Activated CD4-positive, alpha-beta T cell treated with anti-CD3 and anti-CD28 coated beads for 24 hours (primary cell): ENCODE results near the gene CLEC16A.

ENCODE experiments used
- DNase-seq, 2 donors: peaks; one replicate each; pipeline ENCODE4 v3.0.0-alpha.2; 2020; ENCODE audit warnings: low read depth in 2 of 2

The CLEC16A gene

DNA sequence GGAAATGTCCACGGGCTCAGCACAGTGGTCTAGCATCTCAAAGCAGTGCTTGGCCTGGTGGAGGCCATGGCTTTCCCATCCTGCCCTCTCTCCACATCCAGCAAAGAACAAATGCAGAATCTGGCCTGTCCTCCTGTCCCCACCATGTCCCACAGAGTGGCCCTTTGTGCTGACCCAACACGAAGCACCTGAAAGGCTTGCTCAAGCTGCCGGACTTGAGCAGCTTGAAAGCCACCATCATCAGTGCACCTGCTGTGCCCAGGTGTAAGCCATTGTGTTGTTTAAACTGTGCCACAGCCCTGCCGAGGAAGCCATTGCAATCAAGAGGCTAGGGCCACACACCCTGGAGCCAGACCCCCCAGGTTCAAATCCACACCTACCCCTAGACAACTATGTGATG, 196.1 kb downstream of the CLEC16A start:
- DNase-seq, result no peak

DNA sequence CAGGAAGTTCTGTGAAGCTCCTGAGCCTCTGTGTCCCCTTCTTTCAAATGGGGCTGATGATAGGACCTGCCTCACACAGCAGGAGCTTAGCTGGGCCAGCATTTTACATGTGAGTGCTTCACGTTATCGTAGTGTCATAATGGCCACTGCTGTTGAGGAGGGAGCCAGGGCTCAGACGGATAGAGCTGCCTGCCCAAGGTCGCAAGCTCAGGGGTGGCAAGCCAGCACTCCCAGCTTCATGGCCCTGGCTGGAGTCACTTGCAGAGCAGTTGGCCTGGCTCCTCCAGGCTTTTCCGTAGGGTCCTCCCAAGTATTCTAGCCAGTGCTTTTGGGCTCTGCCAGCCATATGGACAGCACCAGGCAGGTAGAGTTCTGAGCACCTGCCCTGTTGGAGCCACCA, 196.5 kb downstream of the CLEC16A start:
- no peak for DNase-seq

GRCh38 chr16:11141409-11142260, 197.3 kb downstream of the CLEC16A start:
- DNase-seq, result no peak

- DNase-seq, result no peak
Observed at GRCh38 chr16:11142261-11142630, 197.9 kb downstream of the CLEC16A start.

- no peak for DNase-seq
Observed at GRCh38 chr16:11142951-11143350, 198.6 kb downstream of the CLEC16A start.

DNA sequence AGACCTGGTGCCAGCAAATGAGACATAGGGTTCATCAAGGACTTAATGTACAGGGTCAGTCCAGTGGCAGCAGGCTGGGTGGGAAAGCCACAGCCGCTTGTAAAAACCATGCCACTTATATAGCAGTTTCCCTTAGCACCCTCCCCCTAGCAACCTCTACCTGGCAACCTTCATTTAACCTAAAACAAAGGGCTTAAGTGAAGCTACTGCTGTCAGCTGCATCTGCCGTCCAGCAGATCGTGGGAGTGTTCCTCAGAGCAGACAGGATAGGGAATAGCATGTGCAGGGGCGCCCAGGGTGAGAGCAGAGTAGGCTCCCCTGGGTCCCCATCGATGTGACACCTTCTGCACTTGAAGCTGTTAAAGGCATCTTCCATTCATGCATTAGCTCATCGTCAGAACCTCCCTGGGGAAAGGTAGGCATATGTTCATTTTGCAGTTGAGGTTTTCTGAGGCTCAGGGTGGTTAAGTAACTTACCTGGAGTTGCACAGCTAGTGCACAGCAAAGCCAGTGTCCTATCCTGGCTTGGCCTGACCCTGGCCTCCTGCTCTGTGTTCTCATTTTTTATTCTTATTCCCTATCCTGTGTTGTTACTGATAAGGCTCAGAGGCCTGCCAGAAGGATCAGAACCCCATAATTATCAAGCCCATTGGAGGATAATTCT, 199.1 kb downstream of the CLEC16A start:
- no peak for DNase-seq

DNA sequence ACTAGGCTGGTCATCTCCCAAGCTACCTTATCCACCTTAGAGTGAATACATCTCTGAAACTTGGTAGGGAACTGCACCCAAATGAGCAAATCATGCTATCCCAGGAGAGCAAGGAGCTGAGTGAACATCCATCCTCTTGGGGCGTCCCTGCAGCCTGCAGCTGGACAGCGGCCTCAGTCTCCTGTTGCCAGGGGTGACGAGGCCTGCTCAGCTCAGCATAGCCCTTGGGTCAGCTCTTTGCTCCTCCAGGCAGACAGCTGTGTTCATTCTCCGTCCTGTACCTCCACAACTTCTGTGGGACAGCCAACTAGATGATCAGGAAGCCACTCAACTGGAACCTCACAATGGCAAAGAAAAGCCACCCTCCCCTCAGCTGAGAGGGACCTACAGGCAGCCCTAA, 199.8 kb downstream of the CLEC16A start:
- DNase-seq, result no peak

DNA sequence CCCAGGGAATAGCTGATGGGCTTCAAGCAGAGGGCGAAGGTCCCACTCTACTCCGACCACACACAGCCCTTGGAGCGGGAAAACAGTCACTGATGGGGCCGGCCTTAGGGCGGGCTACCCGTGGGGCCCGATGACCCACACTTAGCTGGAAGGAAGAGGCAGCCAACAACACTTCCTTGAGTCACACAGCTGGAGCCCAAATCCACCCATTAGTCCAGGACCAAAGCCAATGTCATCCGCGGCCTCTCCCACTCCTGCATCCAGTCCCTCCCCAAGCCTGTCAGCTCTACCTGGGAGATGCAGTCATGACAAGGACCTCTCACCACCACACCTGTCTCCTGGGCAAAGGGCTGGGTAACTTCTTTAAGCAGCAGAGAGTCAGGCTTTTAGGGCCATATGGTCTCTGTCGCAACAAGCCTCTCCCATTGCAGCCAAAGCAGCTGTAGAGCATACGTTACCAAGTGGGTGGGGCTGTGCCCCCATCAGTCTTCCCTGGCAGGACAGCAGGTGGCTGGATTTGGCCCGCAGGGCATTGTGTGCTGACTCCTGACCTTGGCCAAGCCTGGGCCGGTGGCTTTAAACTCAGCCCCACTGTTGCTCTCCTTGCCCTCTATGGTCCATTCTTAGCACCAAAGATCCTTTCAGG, 200.9 kb downstream of the CLEC16A start:
- DNase-seq, result no peak

DNA sequence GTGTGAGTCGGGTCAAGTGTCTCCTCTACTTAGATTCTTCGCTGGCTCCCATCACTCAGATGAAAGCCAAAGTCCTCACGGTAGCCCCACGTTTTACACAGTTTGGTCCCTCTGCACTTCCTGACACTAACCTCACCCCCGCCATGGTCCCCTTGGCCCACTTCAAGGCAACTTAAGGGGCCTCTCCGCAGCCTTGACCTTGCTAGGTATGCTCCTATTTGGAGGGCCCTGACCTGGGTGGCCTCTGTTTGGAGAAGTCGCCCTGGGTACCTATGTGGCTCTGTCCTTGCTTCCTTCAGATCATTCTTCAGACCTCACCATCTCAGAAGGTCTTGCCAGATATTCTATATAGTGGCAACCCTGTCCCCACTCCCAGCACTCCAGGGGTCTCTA, 201.5 kb downstream of the CLEC16A start:
- no peak for DNase-seq

DNA sequence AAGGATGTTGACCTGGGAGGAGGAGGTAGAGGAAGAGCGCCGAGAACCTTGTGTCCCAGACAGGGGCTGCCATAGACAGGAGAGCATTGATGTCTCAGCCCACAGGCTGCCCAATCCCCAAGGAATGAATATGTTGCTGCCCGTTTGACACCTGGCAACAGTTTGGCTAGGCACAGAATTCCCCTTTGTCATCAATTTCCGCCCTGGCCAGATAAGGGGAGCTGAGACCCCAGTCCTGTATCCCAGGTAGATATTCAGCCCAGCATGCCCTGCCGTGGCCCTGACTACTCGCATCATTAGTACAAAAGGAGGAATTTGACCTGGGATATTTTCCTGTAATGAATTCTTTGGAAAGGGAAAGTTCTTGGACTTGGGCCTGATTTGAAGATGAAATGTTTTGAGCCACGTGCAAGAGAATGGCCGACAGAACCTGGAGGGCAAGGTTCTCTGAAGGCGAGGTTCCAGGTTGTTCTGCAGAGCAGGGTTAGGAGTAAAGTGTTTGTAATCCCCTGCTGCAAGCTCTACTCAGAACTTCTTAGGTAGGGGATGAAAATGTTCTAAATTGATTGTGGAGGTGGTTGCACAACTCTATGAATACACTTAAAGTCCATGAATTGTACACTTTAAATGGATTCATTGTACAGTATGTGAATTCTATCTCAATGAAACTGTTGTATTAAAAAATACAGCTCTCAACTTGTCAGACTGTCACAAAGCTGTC, 202.8 kb downstream of the CLEC16A start:
- DNase-seq, result no peak

DNA sequence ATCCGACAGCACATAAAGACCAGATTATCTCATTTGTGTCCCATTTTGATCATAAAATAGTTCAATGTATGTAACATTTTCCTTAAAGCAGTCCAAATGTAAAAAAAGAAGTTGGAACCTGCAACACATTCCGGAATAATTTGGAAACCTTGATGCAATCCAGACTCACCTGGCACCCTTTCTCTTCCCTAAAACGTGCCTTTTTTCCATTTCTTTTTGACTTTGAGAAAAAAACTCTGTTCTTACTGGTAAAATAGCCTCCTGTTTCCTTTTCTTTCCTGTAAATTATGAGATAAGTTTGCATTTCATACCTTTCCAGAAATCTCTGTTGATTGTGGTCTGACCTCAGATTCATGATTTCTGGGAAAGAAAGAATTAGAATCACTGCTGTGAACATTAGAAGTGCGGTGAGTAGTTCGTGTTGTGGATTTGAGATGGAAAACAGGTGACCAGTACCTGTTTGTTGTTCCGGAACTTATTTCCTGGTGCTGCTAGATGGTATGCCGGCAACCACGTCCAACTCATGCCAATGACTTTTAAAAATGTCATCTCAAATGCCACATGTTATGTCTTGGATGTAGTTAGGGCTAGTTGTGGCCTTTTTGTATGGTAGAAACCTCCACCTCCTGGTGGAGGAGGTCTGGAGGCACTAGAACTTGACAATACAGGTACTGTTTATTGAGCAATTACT, 203.5 kb downstream of the CLEC16A start:
- no peak for DNase-seq

- DNase-seq, result no peak
Observed at GRCh38 chr16:11149011-11149616, 204.8 kb downstream of the CLEC16A start.

- DNase-seq, result no peak
Observed at GRCh38 chr16:11150190-11150589, 205.8 kb downstream of the CLEC16A start.

DNA sequence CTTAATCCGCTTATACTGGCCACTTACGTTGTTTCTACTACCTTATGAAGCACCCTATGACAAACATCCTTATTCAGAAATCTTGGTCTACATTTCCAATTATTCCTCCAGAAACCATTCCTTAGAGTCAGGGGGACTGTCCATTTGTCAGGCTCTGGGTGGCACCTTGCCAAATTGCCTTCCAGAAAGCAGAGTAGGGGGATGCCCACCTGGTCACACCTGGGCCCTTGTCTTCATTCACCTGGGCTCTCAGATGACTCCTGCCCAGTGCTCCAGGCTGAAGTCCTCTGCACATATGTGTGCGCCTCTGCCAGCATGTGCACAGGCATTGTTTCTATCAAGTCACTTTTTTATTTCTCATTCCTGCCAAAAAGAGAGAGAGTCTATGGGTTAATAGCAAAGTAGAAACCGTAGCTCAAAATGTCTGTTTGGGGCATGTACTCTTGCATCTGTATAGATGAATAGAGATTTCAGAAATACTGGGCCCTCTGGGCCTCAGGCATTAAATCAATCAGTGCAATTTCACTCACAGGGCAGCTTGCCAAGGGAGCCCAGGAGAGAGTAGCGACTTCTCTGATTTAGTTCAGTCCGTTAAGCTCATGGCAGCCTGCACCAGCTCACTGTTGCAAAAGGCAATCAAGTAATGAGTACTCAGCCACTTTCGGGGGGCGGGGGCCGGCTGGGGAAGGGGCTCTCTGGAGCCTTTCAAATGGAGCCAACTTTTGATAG, 207.0 kb downstream of the CLEC16A start:
- DNase-seq, result no peak

- DNase-seq, result no peak
Observed at GRCh38 chr16:11151885-11152629, 207.7 kb downstream of the CLEC16A start.

DNA sequence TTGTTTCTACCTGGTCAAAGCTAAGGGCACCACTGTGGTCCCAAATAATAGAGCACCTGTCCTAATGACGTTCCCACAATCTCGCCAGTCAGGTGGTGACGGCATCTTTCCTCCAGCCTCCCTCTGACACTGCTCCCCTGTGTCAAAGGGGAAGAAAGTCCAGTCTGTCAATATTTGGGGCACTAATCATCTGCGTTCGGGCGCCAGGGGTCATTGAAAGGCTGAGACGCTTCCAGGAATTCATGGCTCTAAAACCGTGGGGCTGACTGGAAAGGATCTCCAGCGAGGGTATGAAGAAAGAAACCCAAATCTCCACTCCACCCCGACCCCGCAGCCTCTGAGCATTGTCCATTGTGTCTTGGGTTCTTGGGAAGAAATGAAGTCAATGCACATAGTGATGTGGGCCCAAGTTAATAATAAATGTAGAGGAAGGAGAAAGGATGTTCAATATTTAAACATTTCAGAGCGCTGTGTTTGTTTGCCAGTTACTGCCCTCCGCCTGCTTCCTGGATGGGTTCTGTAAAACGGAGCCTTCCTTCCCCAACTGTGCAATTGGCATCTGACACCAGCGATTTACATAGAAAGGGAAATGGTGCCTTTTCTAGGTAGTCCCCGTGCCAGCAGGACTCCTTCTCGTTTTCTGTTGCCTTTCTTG, 208.4 kb downstream of the CLEC16A start:
- no peak for DNase-seq

DNA sequence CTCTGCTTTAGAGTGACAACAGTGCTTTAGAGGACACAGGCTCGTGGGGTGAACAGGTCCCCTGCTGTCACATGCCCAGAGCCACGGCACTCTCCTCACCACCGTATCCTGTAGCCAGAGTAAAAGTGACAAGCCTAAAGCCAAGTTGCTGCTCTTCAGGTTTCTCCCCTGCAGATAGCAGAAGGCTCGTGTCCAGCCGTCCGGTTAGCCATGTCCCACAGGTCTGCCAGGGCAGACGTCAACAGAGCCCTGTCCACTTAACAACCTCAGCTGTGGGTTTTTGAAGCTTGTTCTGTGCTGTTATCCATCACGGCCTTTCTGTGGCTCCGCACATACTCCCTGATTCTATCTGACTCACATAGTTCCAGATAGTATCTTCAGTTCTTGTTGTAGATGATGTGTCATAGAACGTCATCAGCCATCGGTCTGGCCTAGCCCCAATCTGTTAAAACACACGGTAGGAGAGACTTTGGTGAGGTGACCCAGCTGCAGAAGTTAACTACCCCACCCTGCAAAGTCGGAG, 211.0 kb downstream of the CLEC16A start:
- no peak for DNase-seq

DNA sequence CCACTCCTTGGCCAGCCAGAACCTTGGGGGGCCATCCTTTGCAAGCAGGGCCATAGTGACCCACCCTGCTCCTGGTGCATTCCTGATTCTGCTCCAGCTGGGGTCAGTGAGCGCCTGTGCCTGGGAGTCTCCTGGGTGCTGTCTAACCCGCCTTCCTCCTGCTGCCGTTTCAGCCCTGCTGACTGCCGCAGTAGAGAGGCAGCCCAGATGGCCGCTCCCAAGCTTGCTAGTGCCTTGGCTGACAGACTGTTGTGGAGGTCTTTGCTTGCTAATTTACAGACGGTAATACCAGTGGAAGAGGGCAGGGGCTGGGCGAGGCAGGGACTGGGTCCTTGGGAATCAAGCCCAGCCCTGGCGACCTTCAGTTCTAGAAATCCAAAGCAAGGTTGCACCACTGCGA, 212.0 kb downstream of the CLEC16A start:
- no peak for DNase-seq

- DNase-seq, result no peak
Observed at GRCh38 chr16:11157143-11157542, 212.8 kb downstream of the CLEC16A start.
